HL-60 (cell line): ENCODE results near the gene LAMC2.

Experiments used
- DNase-seq, 2 experiments: peaks; one replicate each; pipeline ENCODE4 v3.0.0-alpha.2; 2010 to 2020; ENCODE audit warnings: low read depth in 1 of 2, low spot score in 1 of 2
- H3K27ac ChIP-seq: fragments of 250-450 bp; sonication (Bioruptor Pico); replicated peaks from 2 replicates; pipeline ENCODE4 v1.5.1; 2020; ENCODE audit warnings: mild to moderate bottlenecking, moderate library complexity
- H3K27me3 ChIP-seq: fragments of 250-450 bp; sonication (Bioruptor Pico); 2 replicates; pipeline ENCODE4 v1.5.1; 2021; ENCODE audit warnings: mild to moderate bottlenecking, moderate library complexity; ENCODE audit not compliant: insufficient read depth, poor library complexity, severe bottlenecking
- H3K4me3 ChIP-seq: replicated peaks from 2 replicates; pipeline ENCODE4 v1.5.1; 2011; ENCODE audit warnings: mild to moderate bottlenecking, control low read depth, low read length; ENCODE audit not compliant: insufficient read depth
- CTCF ChIP-seq: IDR thresholded peaks from one replicate; pipeline ENCODE4 v1.5.1; 2011; ENCODE audit warnings: low read length, control low read depth, inconsistent platforms; ENCODE audit not compliant: insufficient read depth
- GABPA ChIP-seq: IDR thresholded peaks from 2 replicates; pipeline ENCODE4 v1.6.1; 2012; ENCODE audit warnings: low read depth
- POLR2AphosphoS5 ChIP-seq: IDR thresholded peaks from 2 replicates; pipeline ENCODE4 v1.6.1; 2012; ENCODE audit warnings: low read depth
- REST ChIP-seq: IDR thresholded peaks from 2 replicates; pipeline ENCODE4 v1.6.1; 2012; ENCODE audit warnings: low read depth; ENCODE audit not compliant: insufficient replicate concordance
- SPI1 ChIP-seq: IDR thresholded peaks from 2 replicates; pipeline ENCODE4 v1.6.1; 2012; ENCODE audit warnings: low read depth, mild to moderate bottlenecking, borderline replicate concordance

LAMC2 gene

GRCh38 chr1:183289051-183289496, 103.0 kb downstream of the LAMC2 start:
- Histone ChIP-seq H3K27ac (no peak overlapping the region), H3K4me3 (no peak overlapping the region), H3K27me3 (no peaks in the 10 kb centered on the region)
- TF ChIP-seq POLR2AphosphoS5 (no peak), SPI1 (no peak), CTCF (no peak), REST (no peak), GABPA (no peak)
- DNase-seq, result no peak

- Histone ChIP-seq H3K27me3 (no peaks in the 10 kb centered on the region), H3K4me3 (no peak overlapping the region), H3K27ac (no peak overlapping the region)
- TF ChIP-seq CTCF, result no peak
- TF ChIP-seq POLR2AphosphoS5, result no peak
- no peak for TF ChIP-seq REST
- TF ChIP-seq SPI1, result no peak
- TF ChIP-seq GABPA, result no peak
- no peak for DNase-seq
These were observed 104.6 kb downstream of the LAMC2 start for GRCh38 chr1:183290628-183291027.

- H3K27me3 ChIP-seq, result no peaks in the 10 kb centered on the region
- no peak overlapping the region for H3K4me3 ChIP-seq
- TF ChIP-seq POLR2AphosphoS5 (no peak), SPI1 (no peak), CTCF (no peak), REST (no peak), GABPA (no peak)
- DNase-seq, result no peak
- H3K27ac ChIP-seq, result no peak overlapping the region
These were observed 105.2 kb downstream of the LAMC2 start for GRCh38 chr1:183291216-183291762.
